GM21528 (cell line): ENCODE results near the gene SERPINE1.
"Not testable (repeated sequence)": the region's sequence is repeated elsewhere in the genome, so short reads cannot be mapped to it uniquely, and the experiment has no call there.

ENCODE experiments used
- ATAC-seq: cut with Tn5 transposase; IDR thresholded peaks from one replicate; pipeline ENCODE4 v1.9.1; 2021; ENCODE audit warnings: mild to moderate bottlenecking, moderate library complexity; ENCODE audit not compliant: unreplicated experiment, low FRiP score

The SERPINE1 gene

GRCh38 chr7:101126651-101127459 is at the start of gene SERPINE1:
TSS of gene SERPINE1 (plus strand) at chr7:101127104. CDS start at chr7:101128394, 1,290 bp downstream.
- ATAC-seq: no peak

- ATAC-seq: no peak
These were observed 49.4 kb upstream of the SERPINE1 start for GRCh38 chr7:101077303-101078086.

GRCh38 chr7:101081432-101081831 is 45.5 kb upstream of the SERPINE1 start:
- ATAC-seq: no peak

- ATAC-seq: peak; percentile 39
These were observed 42.1 kb upstream of the SERPINE1 start for GRCh38 chr7:101084865-101085161.

GRCh38 chr7:101085162-101085964 is 41.5 kb upstream of the SERPINE1 start, which contains the start of gene TRIM56:
TSS of gene TRIM56 (plus strand) at chr7:101085481. CDS start at chr7:101087313, 1,832 bp downstream.
- peak; percentile 85 for ATAC-seq

- ATAC-seq: no peak
These were observed 39.4 kb upstream of the SERPINE1 start for GRCh38 chr7:101087334-101088068.

GRCh38 chr7:101088069-101088425 is 38.9 kb upstream of the SERPINE1 start:
- no peak for ATAC-seq

GRCh38 chr7:101088858-101089529 is 37.9 kb upstream of the SERPINE1 start:
- no peak for ATAC-seq

- no peak for ATAC-seq
These were observed 37.0 kb upstream of the SERPINE1 start for GRCh38 chr7:101089876-101090275.

GRCh38 chr7:101092266-101092905 is 34.5 kb upstream of the SERPINE1 start:
- not testable (repeated sequence) for ATAC-seq

- ATAC-seq: no peak
These were observed 33.0 kb upstream of the SERPINE1 start for GRCh38 chr7:101093906-101094305.

GRCh38 chr7:101094376-101094775 is 32.5 kb upstream of the SERPINE1 start:
- ATAC-seq: no peak

GRCh38 chr7:101094791-101095375 is 32.0 kb upstream of the SERPINE1 start:
- no peak for ATAC-seq

GRCh38 chr7:101096331-101096956 is 30.5 kb upstream of the SERPINE1 start:
- no peak for ATAC-seq

- no peak for ATAC-seq
These were observed 30.0 kb upstream of the SERPINE1 start for GRCh38 chr7:101096957-101097347.

- no peak for ATAC-seq
These were observed 29.3 kb upstream of the SERPINE1 start for GRCh38 chr7:101097561-101097960.

- ATAC-seq: no peak
These were observed 26.7 kb upstream of the SERPINE1 start for GRCh38 chr7:101099969-101100781.
